SK-N-SH treated with all-trans-retinoic acid at 6 μM for 48 hours (cell line): Measurements from ENCODE around the gene PTBP3.
"Not testable (repeated sequence)": the region's sequence is repeated elsewhere in the genome, so short reads cannot be mapped to it uniquely, and the experiment has no call there.

Experiments used
- ATAC-seq: fragments of 200-7000 bp; cut with Tn5 transposase; 3 replicates; pipeline ENCODE4 v1.9.1; 2020; ENCODE audit warnings: mild to moderate bottlenecking, moderate library complexity
- ARNTL ChIP-seq: fragments of 450-650 bp; formaldehyde crosslinking; IDR thresholded peaks from 2 replicates; pipeline ENCODE4 v1.5.0; 2020; ENCODE audit warnings: low read depth, mild to moderate bottlenecking, moderate library complexity, borderline replicate concordance
- BACH2 ChIP-seq: fragments of 250-450 bp; sonication (Bioruptor Pico); IDR thresholded peaks from 2 replicates; pipeline ENCODE4 v1.9.0; 2021; ENCODE audit warnings: mild to moderate bottlenecking, borderline replicate concordance
- CREB5 ChIP-seq: fragments of 250-450 bp; sonication (Bioruptor Pico); IDR thresholded peaks from 2 replicates; pipeline ENCODE4 v1.5.1; 2020; ENCODE audit warnings: low read depth, mild to moderate bottlenecking, moderate library complexity
- CSRNP3 ChIP-seq: fragments of 250-450 bp; sonication (Bioruptor Pico); IDR thresholded peaks from 2 replicates; pipeline ENCODE4 v1.5.1; 2021; ENCODE audit warnings: mild to moderate bottlenecking, moderate library complexity
- ESRRG ChIP-seq: fragments of 250-450 bp; sonication (Bioruptor Pico); IDR thresholded peaks from 2 replicates; pipeline ENCODE4 v1.6.1; 2021; ENCODE audit warnings: mild to moderate bottlenecking
- GLIS3 ChIP-seq: fragments of 250-450 bp; sonication (Bioruptor Pico); IDR thresholded peaks from 2 replicates; pipeline ENCODE4 v1.5.0; 2020; ENCODE audit warnings: mild to moderate bottlenecking, moderate library complexity
- OSR1 ChIP-seq: fragments of 250-450 bp; sonication (Bioruptor Pico); IDR thresholded peaks from 2 replicates; pipeline ENCODE4 v1.8.0; 2022; ENCODE audit warnings: moderate library complexity, mild to moderate bottlenecking, inconsistent platforms
- PATZ1 ChIP-seq: fragments of 250-450 bp; sonication (Bioruptor Pico); IDR thresholded peaks from 2 replicates; pipeline ENCODE4 v1.8.0; 2020; ENCODE audit warnings: mild to moderate bottlenecking, moderate library complexity, borderline replicate concordance
- POU6F1 ChIP-seq: fragments of 250-450 bp; sonication (Bioruptor Pico); IDR thresholded peaks from 2 replicates; pipeline ENCODE4 v1.8.0; 2021; ENCODE audit warnings: low read depth, mild to moderate bottlenecking, moderate library complexity, borderline replicate concordance
- PPARA ChIP-seq: fragments of 250-450 bp; sonication (Bioruptor Pico); IDR thresholded peaks from 2 replicates; pipeline ENCODE4 v1.5.0; 2020; ENCODE audit warnings: mild to moderate bottlenecking, borderline replicate concordance
- RARB ChIP-seq: fragments of 250-450 bp; sonication (Bioruptor Pico); IDR thresholded peaks from 2 replicates; pipeline ENCODE4 v1.8.0; 2021; ENCODE audit warnings: mild to moderate bottlenecking, moderate library complexity
- SNAI2 ChIP-seq: fragments of 250-450 bp; sonication (Bioruptor Pico); IDR thresholded peaks from 2 replicates; pipeline ENCODE4 v1.5.0; 2020; ENCODE audit warnings: mild to moderate bottlenecking, moderate library complexity
- TOX ChIP-seq: fragments of 250-450 bp; sonication (Bioruptor Pico); IDR thresholded peaks from 2 replicates; pipeline ENCODE4 v1.8.0; 2021; ENCODE audit warnings: mild to moderate bottlenecking, moderate library complexity, borderline replicate concordance
- TSHZ2 ChIP-seq: fragments of 250-450 bp; sonication (Bioruptor Pico); IDR thresholded peaks from 2 replicates; pipeline ENCODE4 v1.5.0; 2020; ENCODE audit warnings: mild to moderate bottlenecking, moderate library complexity
- ZC3H10 ChIP-seq: fragments of 250-450 bp; sonication (Bioruptor Pico); IDR thresholded peaks from 2 replicates; pipeline ENCODE4 v1.5.1; 2021; ENCODE audit warnings: mild to moderate bottlenecking, moderate library complexity
- ZFP3 ChIP-seq: fragments of 250-450 bp; sonication (Bioruptor Pico); IDR thresholded peaks from 2 replicates; pipeline ENCODE4 v1.5.0; 2020; ENCODE audit warnings: mild to moderate bottlenecking, moderate library complexity
- ZFP30 ChIP-seq: fragments of 450-650 bp; formaldehyde crosslinking; IDR thresholded peaks from 2 replicates; pipeline ENCODE4 v1.5.0; 2022; ENCODE audit warnings: mild to moderate bottlenecking, moderate library complexity
- ZNF70 ChIP-seq: fragments of 450-650 bp; formaldehyde crosslinking; IDR thresholded peaks from 2 replicates; pipeline ENCODE4 v1.5.0; 2020; ENCODE audit warnings: mild to moderate bottlenecking, moderate library complexity
- ZNF8 ChIP-seq: fragments of 450-650 bp; formaldehyde crosslinking; IDR thresholded peaks from 2 replicates; pipeline ENCODE4 v1.5.0; 2020; ENCODE audit warnings: mild to moderate bottlenecking, moderate library complexity

The PTBP3 gene

GRCh38 chr9:112377684-112378327 is 44.4 kb upstream of the PTBP3 start:
- TF ChIP-seq ARNTL (CRISPR knock-in tag) (no peak), ZFP30 (no peak), SNAI2 (CRISPR knock-in tag) (no peak), ESRRG (CRISPR knock-in tag) (no peak), ZFP3 (CRISPR knock-in tag) (no peak), PPARA (CRISPR knock-in tag) (no peak), ZNF8 (CRISPR knock-in tag) (no peak), PATZ1 (CRISPR knock-in tag) (no peak), TSHZ2 (CRISPR knock-in tag) (no peak)
- TF ChIP-seq, all 23 proteins: peak for 0
- no peak for ATAC-seq

GRCh38 chr9:112377087-112377486 is 43.7 kb upstream of the PTBP3 start:
- no peak for TF ChIP-seq ESRRG (CRISPR knock-in tag)
- no peak for TF ChIP-seq OSR1 (CRISPR knock-in tag)
- TF ChIP-seq PPARA (CRISPR knock-in tag) = no peak
- no peak for TF ChIP-seq TOX (CRISPR knock-in tag)
- TF ChIP-seq POU6F1 = no peak
- TF ChIP-seq CSRNP3 (CRISPR knock-in tag) = no peak
- no peak for TF ChIP-seq ZNF8 (CRISPR knock-in tag)
- TF ChIP-seq ARNTL (CRISPR knock-in tag) = no peak
- TF ChIP-seq PATZ1 (CRISPR knock-in tag) = no peak
- no peak for TF ChIP-seq BACH2 (CRISPR knock-in tag)
- no peak for ATAC-seq

GRCh38 chr9:112375361-112375760 is 41.9 kb upstream of the PTBP3 start:
- no peak for ATAC-seq
- TF ChIP-seq ZNF70 (CRISPR knock-in tag) = no peak
- TF ChIP-seq RARB (CRISPR knock-in tag) = no peak
- TF ChIP-seq ZFP3 (CRISPR knock-in tag) = no peak
- TF ChIP-seq ZC3H10 (CRISPR knock-in tag) = no peak
- TF ChIP-seq GLIS3 (CRISPR knock-in tag) = no peak
- TF ChIP-seq TSHZ2 (CRISPR knock-in tag) = no peak
- no peak for TF ChIP-seq CREB5 (CRISPR knock-in tag)
- no peak for TF ChIP-seq ZNF8 (CRISPR knock-in tag)
- TF ChIP-seq PATZ1 (CRISPR knock-in tag) = no peak
- TF ChIP-seq OSR1 (CRISPR knock-in tag) = no peak
- no peak for TF ChIP-seq ARNTL (CRISPR knock-in tag)
- no peak for TF ChIP-seq TOX (CRISPR knock-in tag)

GRCh38 chr9:112374232-112374631 is 40.8 kb upstream of the PTBP3 start:
- ATAC-seq = not testable (repeated sequence)
